DOHH2 (cell line): ENCODE data around the gene IMPDH1.

Experiments
- H3F3A ChIP-seq: fragments of 200-600 bp; sonication (generic), shearing (Covaris generic); 2 replicates; pipeline ENCODE4 v1.6.0; 2016; ENCODE audit warnings: antibody characterized with exemption, mild to moderate bottlenecking; ENCODE audit not compliant: control insufficient read depth, insufficient read depth
- H3K27ac ChIP-seq: fragments of 200-600 bp; sonication (generic); 2 replicates; pipeline ENCODE4 v1.5.1; 2014; ENCODE audit warnings: low read depth, mild to moderate bottlenecking, low read length, moderate library complexity
- H3K27me3 ChIP-seq: fragments of 200-600 bp; sonication (generic); 2 replicates; pipeline ENCODE4 v1.6.1; 2014; ENCODE audit warnings: mild to moderate bottlenecking, low read length, mixed read lengths; ENCODE audit not compliant: control insufficient read depth
- H3K36me3 ChIP-seq: fragments of 200-600 bp; sonication (generic); 2 replicates; pipeline ENCODE4 v1.6.1; 2014; ENCODE audit warnings: mild to moderate bottlenecking, low read length, moderate library complexity, mixed read lengths; ENCODE audit not compliant: control insufficient read depth
- H3K4me1 ChIP-seq: fragments of 200-600 bp; sonication (generic); 2 replicates; pipeline ENCODE4 v1.6.1; 2014; ENCODE audit warnings: mild to moderate bottlenecking, low read length, mixed read lengths; ENCODE audit not compliant: control insufficient read depth
- H3K4me2 ChIP-seq: fragments of 200-600 bp; sonication (generic); 2 replicates; pipeline ENCODE4 v1.6.0; 2014; ENCODE audit warnings: mild to moderate bottlenecking, low read length, moderate library complexity
- H3K4me3 ChIP-seq: fragments of 200-600 bp; sonication (generic); 2 replicates; pipeline ENCODE4 v1.5.1; 2014; ENCODE audit warnings: mild to moderate bottlenecking, low read length, mixed read lengths
- H3K79me2 ChIP-seq: fragments of 200-600 bp; sonication (generic); 2 replicates; pipeline ENCODE4 v1.6.1; 2014; ENCODE audit warnings: mild to moderate bottlenecking, low read length, mixed read lengths; ENCODE audit not compliant: control insufficient read depth
- H3K9me2 ChIP-seq: fragments of 200-600 bp; sonication (generic); replicated peaks from 2 replicates; pipeline ENCODE4 v1.6.1; 2014; ENCODE audit warnings: mild to moderate bottlenecking, low read length, mixed read lengths; ENCODE audit not compliant: control insufficient read depth
- H3K9me3 ChIP-seq: fragments of 200-600 bp; sonication (generic); 2 replicates; pipeline ENCODE4 v1.6.1; 2014; ENCODE audit warnings: antibody characterized with exemption, low read length, mixed read lengths; ENCODE audit not compliant: control insufficient read depth, insufficient read depth
- H4K20me1 ChIP-seq: fragments of 200-600 bp; sonication (generic); 2 replicates; pipeline ENCODE4 v1.6.0; 2014; ENCODE audit warnings: low read depth, mild to moderate bottlenecking, antibody characterized with exemption, low read length, moderate library complexity; ENCODE audit not compliant: control insufficient read depth, insufficient read depth
- EZH2phosphoT487 ChIP-seq: fragments of 200-600 bp; sonication (generic); IDR thresholded peaks from 2 replicates; pipeline ENCODE4 v1.6.1; 2017; ENCODE audit warnings: borderline replicate concordance, mild to moderate bottlenecking, antibody characterized with exemption, low read length, moderate library complexity, mixed read lengths
- TF ChIP-seq, protein P1 (sequence below): fragments of 200-600 bp; sonication (generic); IDR thresholded peaks from one replicate; pipeline ENCODE4 v1.5.1; 2014; ENCODE audit warnings: antibody characterized with exemption, mild to moderate bottlenecking, low read depth, low read length; ENCODE audit not compliant: poor library complexity, severe bottlenecking

The IMPDH1 gene

DNA sequence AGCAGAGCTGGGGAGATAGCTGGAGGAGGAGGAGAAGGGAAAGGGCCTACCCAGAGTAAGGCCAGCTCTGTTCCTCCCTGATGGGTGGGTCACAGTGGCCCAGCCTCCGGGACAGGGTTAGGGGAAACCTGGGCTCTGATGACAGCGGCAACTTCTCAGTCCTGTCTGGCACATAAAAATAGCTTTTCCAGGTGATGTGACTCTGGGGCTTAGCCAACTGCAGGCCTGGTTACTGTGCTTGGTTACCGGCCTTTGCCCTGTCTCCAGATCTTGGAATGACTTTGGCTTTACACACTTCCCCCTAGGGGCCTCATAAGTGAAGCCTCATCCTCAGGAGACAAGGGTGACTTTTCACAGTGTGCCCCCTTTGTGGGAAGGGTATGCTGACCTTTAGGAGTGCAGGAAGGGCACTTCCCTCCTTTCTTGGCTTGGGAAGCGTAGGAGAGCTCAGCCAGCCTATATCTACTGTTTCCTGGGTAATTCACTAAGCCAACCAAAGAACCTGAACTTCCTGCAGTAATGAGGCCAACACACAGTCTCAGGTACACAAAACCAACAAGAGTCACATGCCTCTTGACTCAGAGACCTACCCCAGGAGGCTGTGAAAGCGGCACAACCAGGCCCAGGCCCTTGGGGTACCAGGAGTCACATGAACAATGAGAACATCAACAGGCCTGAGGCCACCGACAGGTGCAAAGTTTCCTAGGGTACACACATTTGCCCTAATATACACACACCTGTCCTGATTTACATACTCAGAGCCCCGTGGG is 34.2 kb upstream of the IMPDH1 start:
- peak overlapping the region; percentile 7; the same call in 1 of the 2 replicates for H3K4me2 ChIP-seq
- no peaks in the 10 kb centered on the region for H3K9me3 ChIP-seq
- no peak overlapping the region for H3K4me3 ChIP-seq
- no peaks in the 10 kb centered on the region for H3K79me2 ChIP-seq
- no peak for TF ChIP-seq EZH2phosphoT487
- TF ChIP-seq, protein P1, sequence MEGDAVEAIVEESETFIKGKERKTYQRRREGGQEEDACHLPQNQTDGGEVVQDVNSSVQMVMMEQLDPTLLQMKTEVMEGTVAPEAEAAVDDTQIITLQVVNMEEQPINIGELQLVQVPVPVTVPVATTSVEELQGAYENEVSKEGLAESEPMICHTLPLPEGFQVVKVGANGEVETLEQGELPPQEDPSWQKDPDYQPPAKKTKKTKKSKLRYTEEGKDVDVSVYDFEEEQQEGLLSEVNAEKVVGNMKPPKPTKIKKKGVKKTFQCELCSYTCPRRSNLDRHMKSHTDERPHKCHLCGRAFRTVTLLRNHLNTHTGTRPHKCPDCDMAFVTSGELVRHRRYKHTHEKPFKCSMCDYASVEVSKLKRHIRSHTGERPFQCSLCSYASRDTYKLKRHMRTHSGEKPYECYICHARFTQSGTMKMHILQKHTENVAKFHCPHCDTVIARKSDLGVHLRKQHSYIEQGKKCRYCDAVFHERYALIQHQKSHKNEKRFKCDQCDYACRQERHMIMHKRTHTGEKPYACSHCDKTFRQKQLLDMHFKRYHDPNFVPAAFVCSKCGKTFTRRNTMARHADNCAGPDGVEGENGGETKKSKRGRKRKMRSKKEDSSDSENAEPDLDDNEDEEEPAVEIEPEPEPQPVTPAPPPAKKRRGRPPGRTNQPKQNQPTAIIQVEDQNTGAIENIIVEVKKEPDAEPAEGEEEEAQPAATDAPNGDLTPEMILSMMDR = no peak
- no peak overlapping the region for H3K27ac ChIP-seq
- no peaks in the 10 kb centered on the region for H3K9me2 ChIP-seq
- H3K27me3 ChIP-seq = no peaks in the 10 kb centered on the region
- no peaks in the 10 kb centered on the region for H4K20me1 ChIP-seq
- H3F3A ChIP-seq = no peaks in the 10 kb centered on the region
- peaks cover 17% of the 10 kb centered on the region for H3K4me1 ChIP-seq
- no peaks in the 10 kb centered on the region for H3K36me3 ChIP-seq

DNA sequence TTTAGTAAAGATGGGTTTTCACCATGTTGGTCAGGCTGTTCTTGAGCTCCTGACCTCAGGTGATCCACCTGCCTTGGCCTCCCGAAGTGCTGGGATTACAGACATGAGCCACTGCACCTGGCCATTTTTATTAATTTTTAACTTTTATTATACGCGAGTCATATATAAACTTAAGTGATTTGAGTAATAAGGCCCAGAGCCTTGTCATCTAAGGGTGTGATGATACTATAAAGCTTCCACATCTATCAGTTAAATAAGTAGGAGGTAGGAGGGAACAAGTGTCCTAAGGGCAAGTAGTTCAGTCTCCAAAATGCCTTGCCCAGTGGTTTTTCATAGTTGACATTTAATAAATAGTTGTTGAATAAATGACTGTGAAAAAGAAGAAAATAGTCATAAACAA is 32.6 kb upstream of the IMPDH1 start:
- Histone ChIP-seq H3K4me2 (no peak overlapping the region), H4K20me1 (no peaks in the 10 kb centered on the region), H3K4me3 (no peak overlapping the region), H3K36me3 (0 out of 2 replicates have a peak, but pooled peaks cover 1% of the 10 kb centered on the region), H3F3A (no peaks in the 10 kb centered on the region), H3K79me2 (no peaks in the 10 kb centered on the region), H3K9me2 (no peaks in the 10 kb centered on the region), H3K9me3 (0 out of 2 replicates have a peak, but pooled peaks cover 2% of the 10 kb centered on the region), H3K27me3 (no peaks in the 10 kb centered on the region), H3K27ac (no peak overlapping the region), H3K4me1 (peaks cover 33% of the 10 kb centered on the region)
- TF ChIP-seq, protein P1 = no peak
- no peak for TF ChIP-seq EZH2phosphoT487

GRCh38 chr7:128437426-128438332 is 27.9 kb upstream of the IMPDH1 start:
- H3K27ac ChIP-seq = peak overlapping the region; percentile 56
- H3K27me3 ChIP-seq = no peaks in the 10 kb centered on the region
- H3K4me1 ChIP-seq = peaks cover 24% of the 10 kb centered on the region
- TF ChIP-seq, protein P1 = no peak
- TF ChIP-seq EZH2phosphoT487 = no peak
- no peaks in the 10 kb centered on the region for H3K79me2 ChIP-seq
- H3F3A ChIP-seq = peaks cover 8% of the 10 kb centered on the region
- 0 out of 2 replicates have a peak, but pooled peaks cover 3% of the 10 kb centered on the region for H3K9me3 ChIP-seq
- 0 out of 2 replicates have a peak, but pooled peaks cover 3% of the 10 kb centered on the region for H3K36me3 ChIP-seq
- no peaks in the 10 kb centered on the region for H3K9me2 ChIP-seq
- peak overlapping the region; percentile 51 for H3K4me3 ChIP-seq
- H3K4me2 ChIP-seq = peak overlapping the region; percentile 55
- H4K20me1 ChIP-seq = no peaks in the 10 kb centered on the region
